Fibroblast of mammary gland (primary cell): Measurements from ENCODE around the gene CDHR5.

Source experiments
- DNase-seq: peaks from one replicate; pipeline ENCODE4 v3.0.0-alpha.2; 2010; ENCODE audit warnings: low read depth
- H3K4me3 ChIP-seq: 2 replicates; pipeline ENCODE4 v1.5.1; 2011; ENCODE audit warnings: low read depth, mild to moderate bottlenecking, low read length, moderate library complexity; ENCODE audit not compliant: control insufficient read depth
- CTCF ChIP-seq: conservative IDR thresholded peaks from 2 replicates; pipeline ENCODE4 v1.5.1; 2011; ENCODE audit warnings: low read depth, low read length, inconsistent platforms; ENCODE audit not compliant: control insufficient read depth, insufficient read depth

Gene CDHR5

DNA sequence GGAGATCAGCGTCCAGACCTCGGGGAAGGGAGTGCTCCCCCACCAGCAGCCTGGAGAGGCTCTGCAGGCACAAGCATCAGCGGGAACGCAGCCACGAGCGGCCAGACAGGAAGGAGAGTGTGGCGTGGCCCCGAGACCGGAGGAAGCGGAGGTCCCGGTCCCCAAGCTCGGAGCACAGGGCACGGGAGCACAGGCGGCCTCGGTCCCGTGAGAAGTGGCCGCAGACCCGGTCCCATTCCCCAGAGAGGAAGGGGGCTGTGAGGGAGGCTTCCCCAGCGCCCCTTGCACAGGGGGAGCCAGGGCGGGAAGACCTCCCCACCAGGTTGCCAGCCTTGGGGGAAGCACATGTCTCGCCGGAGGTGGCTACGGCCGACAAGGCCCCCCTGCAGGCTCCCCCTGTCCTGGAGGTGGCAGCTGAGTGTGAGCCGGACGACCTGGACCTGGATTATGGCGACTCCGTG lies 15.9 kb downstream of the CDHR5 start:
- H3K4me3 ChIP-seq, result no peak overlapping the region
- no peak for DNase-seq
- TF ChIP-seq CTCF, result no peak

GRCh38 chr11:607971-608659 lies 16.6 kb downstream of the CDHR5 start:
- DNase-seq, result no peak
- TF ChIP-seq CTCF, result no peak
- no peak overlapping the region for H3K4me3 ChIP-seq

GRCh38 chr11:607020-607780 lies 17.6 kb downstream of the CDHR5 start:
- no peak overlapping the region for H3K4me3 ChIP-seq
- no peak for DNase-seq
- TF ChIP-seq CTCF, result no peak

DNA sequence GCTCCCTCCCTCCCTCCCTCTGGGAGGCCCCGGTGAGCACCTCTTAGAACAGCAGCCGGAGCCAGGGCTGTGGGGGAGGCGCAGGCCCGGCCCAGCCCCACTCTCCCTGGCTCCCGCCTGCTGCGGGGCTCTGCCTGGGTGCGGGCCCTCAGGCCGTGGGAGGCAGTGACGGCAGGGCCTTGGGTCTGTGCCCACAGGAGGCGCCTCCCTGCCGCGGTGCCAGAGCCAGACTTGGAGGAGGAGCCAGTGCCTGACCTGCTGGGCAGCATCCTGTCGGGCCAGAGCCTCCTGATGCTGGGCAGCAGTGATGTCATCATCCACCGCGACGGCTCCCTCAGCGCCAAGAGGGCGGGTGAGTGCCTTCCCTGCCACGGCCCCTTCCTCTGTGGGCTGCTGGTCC lies 18.5 kb downstream of the CDHR5 start:
- DNase-seq, result peak; percentile 76
- TF ChIP-seq CTCF, result no peak
- H3K4me3 ChIP-seq, result no peak overlapping the region

- no peak overlapping the region for H3K4me3 ChIP-seq
- no peak for TF ChIP-seq CTCF
- no peak for DNase-seq
Observed at GRCh38 chr11:605286-606129, 19.2 kb downstream of the CDHR5 start.

DNA sequence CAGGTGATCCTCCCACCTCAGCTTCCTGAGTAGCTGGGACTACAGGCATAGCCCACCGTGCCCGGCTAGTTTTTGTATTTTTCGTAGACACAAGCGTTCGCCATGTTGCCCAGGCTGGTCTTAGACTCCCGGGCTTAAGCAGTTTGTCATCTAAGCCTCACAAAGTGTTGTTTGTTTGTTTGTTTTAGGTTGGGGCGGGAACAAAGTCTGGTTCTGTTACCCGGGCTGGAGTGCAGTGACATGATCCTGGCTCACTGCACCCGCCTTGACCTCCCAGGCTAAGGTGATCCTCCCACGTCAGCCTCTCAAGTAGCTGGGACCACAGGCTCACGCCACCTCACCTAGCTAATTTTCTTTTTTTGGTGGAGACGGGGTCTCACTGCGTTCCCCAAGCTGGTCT lies 21.6 kb downstream of the CDHR5 start:
- DNase-seq, result no peak
- no peak overlapping the region for H3K4me3 ChIP-seq
- no peak for TF ChIP-seq CTCF
